Activated naive CD4-positive, alpha-beta T cell treated with Interleukin-2 at 50 U/mL for 16 hours (primary cell): ENCODE data around the gene HTRA1.
A peak's percentile ranks its signal among the peaks of the same experiment; 100 is the strongest.

ENCODE experiments used
- DNase-seq: peaks from one replicate; pipeline ENCODE4 v3.0.0-alpha.2; 2020

HTRA1 gene

DNA sequence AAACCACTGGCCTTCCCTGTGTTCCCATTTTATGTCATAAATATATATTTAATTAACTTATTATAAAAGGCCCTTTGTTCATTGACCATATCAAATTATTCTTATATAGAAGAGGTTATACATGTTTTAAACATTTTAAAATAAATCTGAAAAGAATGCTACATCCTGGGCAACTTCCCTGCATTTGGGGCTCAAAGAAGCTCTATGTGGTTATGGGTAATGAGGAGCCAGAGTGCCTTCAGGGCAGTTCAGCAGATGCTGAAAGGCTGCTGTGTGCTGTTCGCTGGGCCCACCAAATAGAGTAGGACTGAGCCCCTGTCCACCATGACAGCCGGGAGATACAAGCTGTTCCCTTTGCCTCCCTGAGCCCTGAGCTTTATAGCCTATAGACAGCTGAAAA, 35.9 kb downstream of the HTRA1 start:
- DNase-seq = no peak

DNA sequence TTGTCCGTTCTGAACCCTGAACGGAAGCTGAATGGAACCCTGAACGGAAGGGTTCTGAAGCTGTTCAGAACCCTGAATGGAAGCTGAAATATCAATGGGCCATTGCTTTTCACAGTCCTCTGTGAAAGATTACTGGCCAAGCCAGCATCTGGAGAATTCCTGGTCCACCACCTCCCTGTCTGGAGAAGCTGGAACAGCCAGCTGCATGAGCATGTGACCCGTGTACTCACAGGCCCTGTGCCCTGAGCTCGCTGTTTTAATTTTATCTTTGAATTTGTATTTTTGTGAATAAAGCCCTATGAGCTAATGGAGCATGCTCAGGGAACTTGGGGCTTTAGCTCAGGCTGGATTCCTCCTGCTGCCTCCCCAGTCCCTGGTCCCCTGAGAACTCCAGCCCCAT, 37.2 kb downstream of the HTRA1 start:
- DNase-seq = no peak

DNA sequence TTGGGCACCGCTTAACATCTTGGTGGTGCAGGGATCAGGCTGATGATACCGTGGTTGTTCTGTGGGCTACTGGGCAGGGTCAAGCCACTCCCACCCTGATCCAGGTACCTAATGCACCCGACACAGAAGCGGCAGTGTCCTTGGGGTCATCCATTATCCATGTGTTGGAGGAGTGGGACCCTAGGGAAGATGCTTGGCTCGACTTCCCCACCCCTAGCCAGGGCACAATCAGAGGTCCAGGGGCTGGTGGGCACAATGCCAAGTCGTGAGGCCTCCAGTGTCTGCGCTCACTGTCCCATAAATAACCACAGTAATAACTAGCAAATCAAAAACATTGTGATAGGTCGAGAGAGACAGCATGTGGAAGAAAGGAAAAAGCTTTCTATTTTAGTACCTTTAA, 37.7 kb downstream of the HTRA1 start:
- DNase-seq = no peak

DNA sequence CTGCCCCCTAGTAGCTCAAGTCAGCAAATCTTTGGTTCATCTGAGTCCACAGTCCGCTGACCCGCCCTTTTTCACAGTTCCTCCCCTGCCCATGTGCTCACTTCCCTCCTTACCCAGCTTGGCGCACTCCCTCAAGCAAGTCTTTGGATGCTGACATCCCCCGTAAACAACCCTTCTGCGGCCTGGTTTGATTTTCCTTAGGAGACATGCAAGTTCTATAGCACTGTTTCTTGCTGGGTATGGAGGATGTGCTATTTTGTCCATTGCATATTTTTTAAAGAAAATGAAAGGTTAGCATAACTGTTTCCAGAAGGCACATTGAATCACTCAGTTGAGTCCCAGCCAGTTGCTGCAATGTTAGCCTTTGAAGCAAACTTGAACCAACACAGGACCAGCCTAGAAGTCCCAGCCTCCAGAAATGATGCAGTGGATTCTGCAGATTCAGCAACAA, 38.2 kb downstream of the HTRA1 start:
- no peak for DNase-seq

DNA sequence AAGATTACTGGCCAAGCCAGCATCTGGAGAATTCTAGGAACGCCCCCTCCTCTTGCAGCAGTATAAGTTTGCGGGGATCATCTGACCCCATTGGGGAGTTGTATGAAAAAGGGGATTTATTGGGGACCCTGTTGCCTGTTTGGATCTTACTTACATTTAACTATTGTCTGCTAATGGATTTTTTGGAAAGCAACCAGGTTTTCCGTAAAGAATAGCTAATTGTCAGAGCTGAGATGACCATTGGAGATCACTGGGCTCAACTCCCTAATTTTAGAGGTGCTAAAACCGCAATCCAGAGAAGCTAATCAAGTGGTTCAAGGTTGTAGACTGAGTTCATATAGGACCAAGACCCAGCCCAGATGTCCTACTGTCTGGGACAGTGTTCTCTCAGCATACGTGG, 38.8 kb downstream of the HTRA1 start:
- no peak for DNase-seq

DNA sequence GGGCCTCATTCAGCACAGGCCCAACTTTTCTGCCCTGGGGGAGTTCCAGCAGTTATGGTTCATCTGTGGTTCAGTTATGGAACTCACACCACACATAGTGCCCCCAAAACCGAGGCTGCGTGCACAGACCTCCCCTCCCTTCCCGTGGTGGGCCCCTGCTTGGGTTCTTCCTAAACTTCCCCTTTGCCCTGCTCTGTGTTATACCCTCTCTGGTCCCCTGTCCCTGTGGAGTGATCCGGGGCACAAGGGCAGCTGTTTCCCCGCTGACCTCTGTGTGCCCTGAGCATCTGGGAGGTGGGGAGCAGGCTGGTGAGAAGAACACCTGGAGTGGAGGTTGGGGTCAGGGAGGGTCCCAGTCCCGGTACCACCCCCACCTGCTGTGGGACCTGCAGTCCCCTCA, 39.4 kb downstream of the HTRA1 start:
- no peak for DNase-seq

DNA sequence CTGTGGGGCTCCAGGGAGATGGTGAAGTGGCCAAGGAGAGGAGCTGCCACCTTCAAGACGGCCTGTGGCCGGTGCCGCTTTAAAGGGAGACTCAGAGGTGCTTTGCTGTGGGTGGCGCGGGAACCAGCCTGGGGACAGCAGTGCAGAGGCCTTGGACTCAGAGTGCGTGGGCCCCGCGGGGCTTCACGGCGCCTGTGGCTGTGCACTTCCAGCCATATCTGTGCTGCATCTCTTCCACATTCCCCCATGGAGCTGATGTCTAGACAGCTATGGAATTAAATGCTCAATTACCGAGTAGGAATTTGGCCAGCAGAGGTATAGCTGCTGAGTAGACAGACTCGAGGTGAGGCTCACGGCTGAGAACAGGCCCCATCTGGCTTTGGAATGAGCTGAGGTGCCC, 41.7 kb downstream of the HTRA1 start:
- no peak for DNase-seq

DNA sequence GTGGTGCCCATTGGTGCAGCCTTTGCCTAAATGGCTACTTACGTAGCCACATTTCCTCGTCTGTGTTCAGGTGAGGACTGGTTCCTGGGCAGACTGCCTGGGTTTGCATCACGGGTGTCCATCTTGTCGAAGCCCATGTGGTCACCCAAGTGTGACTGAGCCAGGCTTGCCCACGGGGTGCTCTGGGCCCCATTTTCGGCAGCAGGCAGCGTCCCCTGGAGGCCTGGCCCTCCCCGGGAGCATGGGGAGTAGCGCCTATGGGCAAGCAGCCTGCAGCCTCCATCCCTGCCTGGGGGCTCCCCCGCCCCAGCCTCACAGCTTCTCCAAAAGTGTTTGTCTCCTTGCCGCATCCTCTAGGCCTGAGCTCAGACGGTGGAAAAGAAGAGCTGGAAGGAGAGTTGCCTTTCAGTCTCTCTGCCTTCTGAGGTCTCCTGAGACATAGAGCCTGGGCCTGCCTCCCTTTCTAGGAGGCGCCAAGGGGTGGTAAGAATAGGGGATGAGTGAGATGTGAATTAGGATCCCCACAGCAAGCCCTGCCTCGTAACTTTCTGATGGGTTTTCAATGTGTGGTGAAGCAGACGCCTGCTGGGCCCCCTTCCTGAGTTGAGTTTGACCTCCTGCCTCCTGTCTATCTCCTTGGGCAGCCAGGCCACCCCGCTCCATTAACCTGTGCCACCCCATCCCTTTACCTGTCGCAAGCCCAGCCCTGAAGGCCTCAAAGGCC, 42.7 kb downstream of the HTRA1 start:
- DNase-seq = no peak

DNA sequence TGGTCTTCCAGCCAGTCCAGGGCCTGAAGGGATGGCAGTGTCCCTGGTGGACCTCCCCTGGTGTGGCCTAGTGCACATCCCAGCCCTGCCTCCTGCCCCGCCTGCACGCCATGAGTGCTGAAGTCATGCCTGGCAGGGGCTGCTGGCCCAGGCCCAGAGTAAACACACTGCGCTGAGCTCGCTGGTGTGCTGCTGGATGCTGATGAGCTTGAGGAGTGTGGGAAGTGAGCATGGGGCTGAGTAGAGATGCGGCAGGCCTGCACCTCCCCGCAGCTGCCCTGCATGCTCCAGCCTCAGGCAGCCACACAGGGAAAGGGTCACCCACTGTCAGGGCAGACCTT, 43.2 kb downstream of the HTRA1 start:
- DNase-seq = no peak

DNA sequence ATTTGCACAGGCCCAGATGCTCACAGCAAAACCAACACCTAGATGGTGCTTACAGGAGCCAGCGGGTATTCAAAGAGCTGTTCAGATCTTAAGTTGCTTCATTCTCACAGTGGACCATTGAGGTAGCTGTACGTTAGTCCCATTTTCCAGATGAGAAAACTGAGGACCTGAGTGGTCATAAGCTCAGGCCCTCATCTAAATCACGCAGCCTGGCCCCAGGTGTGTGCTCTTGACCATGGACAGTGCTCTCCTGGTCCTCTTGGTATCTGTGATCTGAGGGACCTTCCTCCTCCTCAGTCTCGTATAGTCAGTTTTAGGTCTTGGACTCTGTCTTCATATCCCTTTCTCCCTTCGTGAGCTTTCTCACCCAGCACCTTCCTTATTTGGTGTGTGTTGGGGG, 43.7 kb downstream of the HTRA1 start:
- DNase-seq = no peak

DNA sequence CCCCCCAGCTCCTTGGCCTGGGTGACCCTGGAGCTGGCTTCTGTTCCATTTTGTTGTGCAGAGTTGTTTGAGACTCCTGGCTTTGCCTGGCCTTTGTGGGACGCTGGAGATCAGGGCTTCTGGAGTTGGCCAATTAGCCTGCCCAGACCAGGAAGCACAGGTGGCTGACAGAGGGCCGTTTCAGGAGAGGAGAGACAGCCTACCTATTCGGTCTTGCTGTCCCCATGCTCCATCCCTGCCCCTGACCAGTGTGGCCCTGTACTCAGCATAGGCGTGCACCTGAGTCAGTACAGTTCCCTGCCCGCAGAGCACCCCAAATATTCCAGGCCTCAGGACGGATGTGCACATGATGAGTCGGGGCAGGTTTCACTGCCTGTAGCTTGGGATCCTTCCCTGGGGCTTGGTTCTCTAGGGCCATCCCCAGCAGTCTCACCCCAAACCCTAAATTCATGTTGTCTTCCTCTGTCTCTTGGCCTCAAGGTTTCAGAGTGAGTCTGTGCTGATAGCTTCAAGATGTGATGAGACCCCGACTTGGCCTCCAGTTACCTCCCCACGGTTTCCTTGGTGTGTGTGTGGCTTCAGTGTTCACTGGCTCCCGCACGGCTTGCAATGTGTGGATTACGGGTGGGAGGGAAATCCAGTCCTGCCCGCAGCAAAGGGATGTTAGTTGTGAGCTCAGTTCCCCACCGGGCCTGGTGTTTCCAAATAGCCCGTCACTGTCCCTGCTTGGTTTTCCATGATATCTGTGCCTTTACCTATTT, 44.7 kb downstream of the HTRA1 start:
- no peak for DNase-seq

DNA sequence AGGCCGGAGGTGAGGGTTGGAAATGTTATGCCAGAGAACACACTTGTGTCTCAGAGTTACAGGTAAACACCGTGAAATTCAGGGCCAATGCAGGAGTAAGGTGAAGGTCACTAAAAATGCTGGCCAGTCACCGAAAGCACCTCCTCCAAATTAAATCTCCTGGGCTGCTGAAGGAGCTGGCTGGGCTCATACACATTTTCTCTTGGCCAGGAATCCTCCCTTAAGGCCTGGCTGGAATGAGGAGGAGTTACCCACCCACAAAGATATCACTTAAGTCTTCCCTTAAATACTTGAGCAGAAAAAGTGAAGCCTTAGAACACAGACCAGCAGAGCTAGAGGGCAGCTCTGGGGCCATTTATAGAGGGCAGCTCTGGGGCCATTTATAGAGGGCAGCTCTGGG, 46.3 kb downstream of the HTRA1 start:
- DNase-seq = no peak

DNA sequence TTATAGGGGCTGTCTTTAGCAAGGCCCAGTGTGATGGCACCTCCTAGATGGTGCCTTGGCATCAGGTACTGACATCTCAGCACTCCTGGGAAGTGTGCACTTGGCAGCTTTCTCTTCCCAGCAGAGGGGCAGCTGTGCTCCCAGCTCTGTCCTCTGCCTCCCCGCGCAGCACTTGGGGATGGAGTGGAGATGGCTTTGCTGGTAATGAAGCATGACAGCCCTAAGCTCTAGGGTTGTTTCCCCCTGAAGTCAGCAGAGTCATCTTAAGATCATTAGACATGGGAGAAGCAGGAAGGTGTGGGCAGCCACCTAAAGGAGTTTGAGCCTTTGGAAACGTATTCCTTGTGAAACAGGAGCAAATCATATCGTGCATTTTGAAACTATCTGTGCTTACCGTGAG, 46.7 kb downstream of the HTRA1 start:
- no peak for DNase-seq

DNA sequence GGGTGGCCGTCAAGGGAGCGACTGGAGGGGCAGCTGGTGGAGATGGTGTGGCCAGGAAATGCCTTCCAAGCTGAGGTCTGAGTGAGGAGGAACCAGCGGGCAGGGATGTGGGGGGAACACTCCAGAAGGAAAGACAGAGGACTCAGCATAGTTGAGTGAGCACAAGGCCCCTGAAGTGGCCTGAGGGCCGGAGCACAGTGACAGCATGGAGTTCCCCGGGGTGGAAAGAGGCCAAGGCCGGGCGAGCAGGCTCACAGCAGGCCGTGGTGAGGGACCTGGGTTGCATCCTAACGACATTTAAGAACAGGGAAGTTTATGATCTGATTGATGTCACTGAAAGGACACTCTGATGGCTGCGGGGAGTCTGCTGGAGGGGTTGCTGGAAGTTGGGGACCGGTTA, 48.0 kb downstream of the HTRA1 start:
- DNase-seq = no peak

DNA sequence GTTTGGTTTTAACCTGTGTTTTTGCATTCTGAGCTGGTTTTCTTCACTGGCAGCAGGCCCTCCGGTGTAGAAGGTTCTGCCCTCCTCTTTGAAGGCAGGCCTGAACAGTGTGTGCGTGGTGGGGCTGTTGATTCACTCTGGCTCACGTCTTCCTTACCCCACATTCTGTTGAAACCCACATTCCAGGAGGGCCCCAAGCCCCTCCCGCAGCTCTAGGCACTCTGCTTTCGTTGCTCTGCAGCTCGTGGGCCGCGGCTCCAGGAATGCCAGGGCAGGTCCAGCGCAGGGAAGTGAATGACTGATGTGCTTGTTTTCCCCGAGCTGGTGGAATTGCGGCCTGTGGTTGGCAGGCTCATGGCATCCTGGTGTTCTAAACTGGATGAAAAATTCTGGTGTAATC, 49.0 kb downstream of the HTRA1 start:
- no peak for DNase-seq

DNA sequence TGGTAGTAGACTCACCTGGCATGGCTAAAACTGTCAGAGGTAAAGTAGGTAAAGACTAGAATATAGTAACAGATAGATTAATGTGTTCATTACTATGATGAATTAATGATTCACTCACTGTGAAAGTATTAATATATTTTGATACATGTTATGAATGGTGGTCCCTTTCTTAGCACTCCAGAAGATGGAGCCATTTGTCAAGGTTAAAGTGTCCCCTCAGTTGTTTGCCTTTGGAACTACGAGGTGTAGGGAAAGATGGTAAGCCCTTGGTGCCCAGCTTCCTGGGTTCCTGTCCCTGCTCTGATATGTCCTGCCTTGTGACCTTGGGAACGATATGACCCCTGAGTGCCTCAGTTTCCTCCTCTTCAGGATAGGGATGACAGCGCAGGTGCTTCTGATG, 49.4 kb downstream of the HTRA1 start:
- DNase-seq = no peak

DNA sequence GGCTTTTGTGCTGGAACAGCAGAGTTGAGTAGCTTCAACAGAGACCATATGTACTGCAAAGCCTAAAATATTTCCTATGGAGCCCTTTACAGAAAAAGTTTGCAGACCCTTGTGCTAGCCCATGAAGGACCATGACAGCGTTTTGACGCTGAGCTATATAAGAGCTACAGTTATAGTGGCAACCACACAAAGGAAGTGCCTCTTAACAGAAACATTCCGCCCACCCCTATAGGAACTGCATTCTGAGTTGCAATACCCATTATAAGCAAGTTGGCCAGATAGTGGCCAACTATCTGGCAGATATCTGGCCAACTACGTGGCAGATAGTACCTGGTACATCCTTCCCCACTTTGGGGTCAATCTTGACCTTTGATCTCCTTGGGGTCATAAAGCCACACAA, 51.7 kb downstream of the HTRA1 start:
- DNase-seq = no peak

DNA sequence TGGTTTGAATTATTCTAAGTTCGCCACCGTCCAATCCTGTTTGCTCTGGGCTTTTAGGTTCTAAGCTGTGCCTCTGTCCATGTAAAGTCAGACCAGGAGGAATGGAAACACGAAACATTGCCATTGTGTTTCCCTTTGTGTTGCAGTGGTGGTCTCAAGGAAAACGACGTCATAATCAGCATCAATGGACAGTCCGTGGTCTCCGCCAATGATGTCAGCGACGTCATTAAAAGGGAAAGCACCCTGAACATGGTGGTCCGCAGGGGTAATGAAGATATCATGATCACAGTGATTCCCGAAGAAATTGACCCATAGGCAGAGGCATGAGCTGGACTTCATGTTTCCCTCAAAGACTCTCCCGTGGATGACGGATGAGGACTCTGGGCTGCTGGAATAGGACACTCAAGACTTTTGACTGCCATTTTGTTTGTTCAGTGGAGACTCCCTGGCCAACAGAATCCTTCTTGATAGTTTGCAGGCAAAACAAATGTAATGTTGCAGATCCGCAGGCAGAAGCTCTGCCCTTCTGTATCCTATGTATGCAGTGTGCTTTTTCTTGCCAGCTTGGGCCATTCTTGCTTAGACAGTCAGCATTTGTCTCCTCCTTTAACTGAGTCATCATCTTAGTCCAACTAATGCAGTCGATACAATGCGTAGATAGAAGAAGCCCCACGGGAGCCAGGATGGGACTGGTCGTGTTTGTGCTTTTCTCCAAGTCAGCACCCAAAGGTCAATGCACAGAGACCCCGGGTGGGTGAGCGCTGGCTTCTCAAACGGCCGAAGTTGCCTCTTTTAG, 52.9 kb downstream of the HTRA1 start:
- no peak for DNase-seq

DNA sequence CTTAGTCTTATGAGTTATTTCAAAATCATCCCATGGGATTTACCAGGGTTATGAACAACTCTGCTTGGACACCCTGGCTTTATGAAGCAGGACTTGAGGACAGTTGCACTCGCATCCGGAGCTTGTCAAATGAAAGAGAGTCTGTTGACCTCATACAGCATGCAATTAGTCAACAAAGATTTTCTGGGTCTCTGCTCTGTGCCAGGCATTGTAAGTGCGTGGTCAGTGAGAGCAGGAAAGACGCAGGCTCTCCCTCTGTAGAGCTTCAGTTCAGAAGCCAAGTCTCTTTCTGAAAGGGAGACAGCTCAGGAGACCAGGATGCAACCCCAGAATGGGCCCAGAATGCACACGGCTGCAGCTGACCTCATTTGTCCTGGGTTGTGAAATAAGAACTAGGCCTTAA, 53.7 kb downstream of the HTRA1 start:
- DNase-seq = no peak

DNA sequence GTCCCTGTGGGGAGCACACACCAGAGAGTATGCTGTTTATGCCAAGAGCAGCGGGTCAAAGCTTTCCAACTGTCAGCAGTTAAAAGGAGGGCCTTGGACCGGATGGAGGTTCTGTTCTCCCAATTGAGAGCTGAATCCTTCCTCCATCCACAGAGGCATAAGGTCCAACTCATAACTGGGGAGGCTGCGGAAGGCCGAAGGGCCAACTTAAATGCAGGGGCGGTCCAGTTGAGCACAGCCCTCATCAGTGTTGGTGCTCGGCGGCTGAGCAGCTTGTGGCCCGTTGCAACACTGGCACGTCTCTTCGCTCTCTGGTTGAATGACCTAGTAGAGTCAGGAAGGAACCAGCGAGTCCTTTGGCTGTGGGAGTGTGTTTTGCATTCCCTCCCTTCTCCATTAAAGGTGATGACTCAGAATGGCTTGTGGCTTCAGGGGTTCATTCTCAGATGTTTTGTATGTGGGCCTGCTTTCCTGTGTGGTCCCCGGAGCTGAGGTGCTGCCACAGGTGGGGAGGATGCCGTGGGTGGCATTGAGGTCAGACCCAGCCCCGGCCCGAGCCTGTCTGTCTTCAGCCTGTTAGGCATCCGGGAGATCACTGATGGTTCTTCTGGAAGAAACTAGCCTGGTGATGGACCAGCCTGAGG, 54.4 kb downstream of the HTRA1 start:
- DNase-seq = peak; percentile 64

DNA sequence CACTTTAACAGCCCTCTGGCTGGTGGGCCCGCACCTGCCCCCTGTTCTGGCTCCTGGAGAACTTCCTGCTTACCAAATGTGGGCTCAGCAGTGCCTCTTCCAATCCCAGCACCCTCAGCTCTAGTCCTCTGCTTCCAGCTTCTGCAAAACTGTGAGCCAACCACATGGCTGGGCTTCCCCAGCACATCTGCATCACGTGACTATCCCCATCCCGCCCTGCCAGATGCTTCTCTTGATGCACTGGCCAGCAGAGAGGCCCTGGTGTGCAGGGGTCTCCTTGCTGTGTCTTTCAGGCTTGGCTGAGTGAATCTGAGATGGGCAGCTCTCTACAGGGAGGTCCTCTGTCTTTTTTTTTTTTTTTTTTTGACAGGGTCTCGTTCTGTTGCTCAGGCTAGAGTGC, 55.4 kb downstream of the HTRA1 start:
- no peak for DNase-seq

DNA sequence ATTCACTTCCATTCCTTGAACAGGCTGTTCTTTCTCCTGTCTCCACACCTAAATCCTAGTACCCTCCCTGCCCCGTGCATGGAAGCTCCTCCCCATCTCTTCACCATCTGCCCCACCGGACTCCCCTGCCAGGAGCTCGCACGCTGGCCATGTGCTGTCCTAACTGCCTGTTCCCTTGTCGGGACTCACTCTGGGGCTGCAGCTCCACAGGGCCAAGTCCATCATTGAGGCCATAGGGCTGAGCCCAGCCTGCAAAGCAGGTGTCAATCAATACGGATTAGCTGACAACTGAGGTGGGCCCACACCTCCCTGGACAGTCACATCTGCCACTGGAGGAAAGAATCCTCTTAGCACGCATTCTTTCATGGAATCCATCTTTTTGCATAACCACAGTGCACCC, 57.8 kb downstream of the HTRA1 start:
- DNase-seq = no peak

DNA sequence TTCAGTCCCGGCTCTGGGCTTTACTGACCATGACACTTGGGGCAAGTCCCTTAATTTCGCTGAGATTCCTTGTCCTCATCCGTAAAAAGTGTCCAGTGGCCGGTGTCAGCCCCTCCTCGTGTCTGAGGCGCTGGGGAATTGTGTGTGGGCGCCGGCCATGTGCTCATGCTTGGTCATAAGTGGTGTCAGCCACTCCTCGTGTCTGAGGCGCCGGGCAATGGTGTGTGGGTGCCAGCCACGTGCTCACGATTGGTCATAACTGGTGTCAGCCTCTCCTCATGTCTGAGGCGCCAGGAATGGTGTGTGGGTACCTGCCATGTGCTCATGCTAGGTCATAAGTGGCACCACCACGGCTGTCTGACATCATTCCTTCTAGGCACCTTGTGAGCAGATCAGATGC, 58.5 kb downstream of the HTRA1 start:
- DNase-seq = no peak

DNA sequence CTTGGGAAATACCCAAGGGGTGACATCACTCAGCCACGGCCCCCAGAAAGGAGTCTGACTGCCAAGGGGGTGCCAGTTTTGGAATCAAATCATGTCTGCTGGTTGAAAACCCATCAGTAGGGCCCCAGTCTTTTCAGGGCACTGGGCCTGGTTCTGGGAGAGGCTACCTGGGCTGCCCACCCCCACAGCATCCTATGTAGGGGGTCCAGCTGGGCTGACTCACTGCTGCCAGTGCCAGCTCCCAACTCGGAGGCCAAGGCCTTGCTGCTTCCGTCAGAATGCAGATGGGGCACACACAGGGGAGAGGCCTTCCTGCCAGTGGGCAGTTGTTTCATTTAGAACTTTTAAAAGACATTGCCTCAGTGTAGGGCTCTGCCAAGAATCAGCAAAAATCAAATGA, 59.7 kb downstream of the HTRA1 start:
- no peak for DNase-seq
